GM19438 (cell line): ENCODE measurements around the gene MTRR.
A peak's percentile ranks its signal among the peaks of the same experiment; 100 is the strongest.

ENCODE experiments used
- ATAC-seq: cut with Tn5 transposase; IDR thresholded peaks from one replicate; pipeline ENCODE4 v1.9.1; 2021; ENCODE audit warnings: low read depth; ENCODE audit not compliant: unreplicated experiment

Gene MTRR

GRCh38 chr5:7856855-7857254 lies 12.1 kb upstream of the MTRR start:
- no peak for ATAC-seq

DNA sequence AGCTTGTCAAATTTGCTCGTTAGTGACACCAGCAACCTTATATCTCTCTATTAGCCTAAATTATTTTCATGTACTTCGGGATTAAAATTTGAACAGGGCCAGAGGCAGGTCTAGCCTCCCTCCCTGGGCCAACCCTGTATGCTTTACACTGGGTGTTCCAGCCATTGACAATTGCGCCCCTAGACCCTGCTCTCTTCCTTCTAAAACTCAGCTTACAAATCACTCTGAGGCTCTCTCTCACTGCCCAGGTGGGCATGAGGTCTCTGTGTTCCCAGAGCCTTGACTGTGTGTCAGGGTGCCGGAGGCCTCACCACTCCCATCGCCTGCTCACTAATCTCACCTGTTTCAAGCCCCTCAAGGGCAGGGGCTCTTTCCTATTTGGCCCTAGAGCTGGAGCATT lies 11.6 kb upstream of the MTRR start:
- no peak for ATAC-seq

GRCh38 chr5:7857926-7858632 lies 10.9 kb upstream of the MTRR start:
- ATAC-seq: no peak

- no peak for ATAC-seq
Observed at GRCh38 chr5:7866196-7866595, 2.8 kb upstream of the MTRR start.

GRCh38 chr5:7867260-7867659 lies 1.7 kb upstream of the MTRR start:
- ATAC-seq: no peak

DNA sequence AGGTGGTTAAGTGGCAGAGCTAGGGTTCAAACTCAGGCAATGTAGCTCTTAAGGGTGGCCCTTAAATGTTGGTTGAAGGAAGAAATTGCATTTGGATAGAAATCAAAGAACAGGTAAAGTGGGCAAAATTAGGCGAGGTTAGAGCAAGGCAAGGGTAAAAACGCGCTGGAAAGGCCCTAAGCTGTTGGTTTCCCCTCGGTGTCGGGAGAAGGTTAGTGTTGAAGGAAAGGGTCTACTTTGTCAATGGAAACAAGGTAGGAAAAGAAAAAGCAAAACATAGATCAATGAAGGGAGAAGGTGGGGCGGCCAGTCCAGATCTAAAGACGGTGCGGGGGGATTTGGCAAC lies 548 bp upstream of the MTRR start:
- peak; percentile 0 for ATAC-seq

DNA sequence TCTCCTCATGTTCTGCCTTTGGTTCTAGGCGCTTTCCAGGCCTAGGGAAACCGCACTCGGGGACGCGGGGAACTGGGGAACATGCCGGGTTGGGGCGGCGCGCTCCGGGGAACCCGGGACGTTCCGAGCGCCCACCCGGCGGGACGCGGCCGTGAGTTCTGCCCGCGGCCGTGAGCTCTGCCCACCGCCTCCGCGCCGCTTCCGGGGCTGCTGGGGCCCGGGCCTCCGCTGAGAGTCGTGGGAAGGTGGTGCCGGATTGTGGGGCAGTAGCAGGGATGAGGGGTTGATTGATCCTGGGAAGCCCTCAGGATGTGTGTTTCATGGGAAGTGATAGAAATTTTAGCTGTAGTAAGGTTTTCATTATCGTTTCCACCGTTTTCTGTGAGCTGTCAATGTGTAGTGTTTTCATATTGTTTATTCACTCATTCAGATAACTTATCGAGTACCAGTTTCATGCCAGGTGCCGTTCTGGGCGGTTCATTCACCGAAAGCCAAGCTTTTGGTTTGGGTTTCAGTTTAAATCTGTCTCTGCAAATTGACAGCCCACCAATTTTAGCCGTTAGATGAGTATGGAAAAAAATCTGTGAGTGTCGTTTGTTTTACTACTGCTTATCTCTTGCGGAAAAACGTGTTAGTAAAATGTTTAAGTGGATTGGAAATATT lies 657 bp downstream of the MTRR start:
- ATAC-seq: peak; percentile 26

- ATAC-seq: no peak
Observed at GRCh38 chr5:7871653-7872052, 2.7 kb downstream of the MTRR start.

- ATAC-seq: no peak
Observed at GRCh38 chr5:7872517-7873130, 3.7 kb downstream of the MTRR start.

GRCh38 chr5:7873216-7873615 lies 4.3 kb downstream of the MTRR start:
- no peak for ATAC-seq

DNA sequence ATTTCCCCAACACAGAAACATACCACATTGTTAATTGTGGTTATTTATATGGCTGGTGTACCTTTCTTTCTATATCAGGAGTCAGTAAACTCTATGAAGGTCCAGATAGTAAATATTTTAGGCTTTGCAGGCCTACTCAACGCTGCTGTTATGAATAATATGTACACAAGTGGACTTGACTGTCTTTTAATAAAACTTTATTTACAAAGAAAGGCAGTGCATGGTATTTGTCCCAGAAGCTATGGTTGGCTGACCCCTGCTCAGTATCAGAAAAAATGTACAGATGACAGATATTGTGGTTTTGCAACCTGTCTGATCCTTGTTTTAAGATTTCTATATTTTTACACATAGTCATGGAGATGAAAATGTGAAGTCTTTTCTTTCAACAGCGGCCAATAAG lies 5.7 kb downstream of the MTRR start:
- no peak for ATAC-seq

GRCh38 chr5:7875151-7875550 lies 6.2 kb downstream of the MTRR start:
- no peak for ATAC-seq

DNA sequence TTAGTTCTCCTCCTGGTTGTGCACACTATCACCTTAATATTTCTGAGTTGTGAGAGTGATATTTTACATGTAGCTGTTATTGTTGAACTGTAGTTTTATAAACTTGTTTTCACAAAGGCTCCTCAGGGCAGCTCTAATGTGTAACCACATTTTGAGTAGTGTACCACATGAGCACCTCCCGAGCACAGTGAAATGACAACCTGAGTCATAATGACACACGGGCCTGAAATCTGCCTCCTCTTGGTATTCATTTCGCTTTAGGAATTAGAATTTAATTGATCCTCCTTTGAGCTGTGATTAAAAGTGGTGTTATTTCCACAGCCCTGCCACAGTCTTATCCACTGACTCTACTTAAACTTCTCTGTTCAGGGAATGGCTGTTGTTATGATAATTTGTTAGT lies 7.9 kb downstream of the MTRR start:
- peak; percentile 39 for ATAC-seq

- no peak for ATAC-seq
Observed at GRCh38 chr5:7877851-7878250, 8.9 kb downstream of the MTRR start.

DNA sequence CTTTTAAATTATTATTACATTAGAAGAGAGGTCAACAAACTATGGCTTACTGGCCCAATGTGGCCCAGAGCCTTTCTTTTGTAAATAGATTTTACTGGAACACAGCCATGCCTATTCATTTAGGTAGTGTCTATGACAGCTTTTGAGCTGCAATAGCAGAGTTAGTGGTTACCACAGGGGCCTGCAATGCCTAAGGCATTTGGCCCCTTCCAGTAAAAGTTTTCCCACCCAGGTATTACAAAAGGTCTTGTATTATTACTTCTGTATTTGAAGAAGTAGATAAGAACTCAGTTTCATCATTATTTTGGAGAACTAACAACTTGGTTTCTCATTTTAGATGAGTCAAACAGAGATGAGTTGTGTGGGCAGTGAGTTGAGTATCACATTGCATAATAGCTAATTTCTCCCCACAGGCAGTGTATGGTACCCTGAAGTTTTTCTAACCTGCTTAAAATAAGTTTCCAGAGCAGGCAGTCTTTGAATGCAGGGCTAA lies 9.5 kb downstream of the MTRR start:
- peak; percentile 88 for ATAC-seq

DNA sequence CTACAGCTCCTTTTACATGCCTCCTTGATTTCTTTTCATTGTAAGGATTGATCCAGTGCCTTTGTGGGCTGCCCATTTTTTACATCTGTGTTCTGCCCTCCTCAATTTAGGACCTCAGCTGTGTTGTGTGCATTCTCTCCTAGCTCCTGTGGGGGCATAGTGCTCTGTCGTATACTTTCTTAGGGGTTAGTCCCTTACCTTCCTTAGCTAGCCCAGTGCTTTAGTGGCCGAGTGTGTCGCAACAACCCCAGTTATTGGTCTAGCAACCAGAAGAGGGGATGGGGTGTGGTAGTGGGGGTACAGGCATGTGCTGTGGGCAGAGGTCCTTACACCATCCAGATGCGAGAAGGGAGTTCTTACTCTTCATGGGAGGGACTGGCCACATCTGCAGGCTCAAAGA lies 12.1 kb downstream of the MTRR start:
- no peak for ATAC-seq

DNA sequence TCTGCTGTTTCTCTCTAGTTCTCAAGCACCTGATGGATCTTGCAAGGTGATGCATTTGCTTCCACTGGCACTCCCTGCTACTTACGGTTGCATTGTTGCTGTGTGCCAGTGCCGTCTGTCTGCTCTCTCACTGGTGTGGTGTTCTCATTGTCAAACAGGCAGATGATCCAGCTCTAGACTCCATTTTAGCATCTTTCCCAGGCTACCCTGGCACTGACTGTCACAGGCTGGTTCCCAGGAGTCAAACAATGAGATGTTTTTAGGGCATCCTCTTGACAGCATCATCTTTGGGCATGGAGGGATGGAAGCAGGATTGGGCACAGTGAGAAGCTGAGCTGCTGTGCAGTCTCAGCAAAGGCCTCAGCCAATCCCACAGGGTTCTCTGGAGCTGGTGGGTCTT lies 12.9 kb downstream of the MTRR start:
- no peak for ATAC-seq

DNA sequence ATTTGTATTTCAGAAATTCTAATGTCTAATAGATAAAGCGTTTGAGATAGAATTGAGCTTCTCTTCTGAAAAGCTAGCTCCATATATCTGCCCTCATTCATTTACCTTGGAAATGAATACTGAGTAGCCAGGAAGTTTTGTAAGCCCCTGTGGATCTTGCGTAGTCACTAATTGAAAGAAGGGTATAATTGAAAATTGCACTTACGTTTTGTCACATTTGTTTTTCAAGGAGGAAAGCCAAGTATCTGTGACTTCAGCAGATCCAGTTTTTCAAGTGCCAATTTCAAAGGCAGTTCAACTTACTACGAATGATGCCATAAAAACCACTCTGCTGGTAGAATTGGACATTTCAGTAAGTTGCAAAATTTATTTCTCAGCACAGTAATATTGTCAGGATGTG lies 14.0 kb downstream of the MTRR start:
- no peak for ATAC-seq

DNA sequence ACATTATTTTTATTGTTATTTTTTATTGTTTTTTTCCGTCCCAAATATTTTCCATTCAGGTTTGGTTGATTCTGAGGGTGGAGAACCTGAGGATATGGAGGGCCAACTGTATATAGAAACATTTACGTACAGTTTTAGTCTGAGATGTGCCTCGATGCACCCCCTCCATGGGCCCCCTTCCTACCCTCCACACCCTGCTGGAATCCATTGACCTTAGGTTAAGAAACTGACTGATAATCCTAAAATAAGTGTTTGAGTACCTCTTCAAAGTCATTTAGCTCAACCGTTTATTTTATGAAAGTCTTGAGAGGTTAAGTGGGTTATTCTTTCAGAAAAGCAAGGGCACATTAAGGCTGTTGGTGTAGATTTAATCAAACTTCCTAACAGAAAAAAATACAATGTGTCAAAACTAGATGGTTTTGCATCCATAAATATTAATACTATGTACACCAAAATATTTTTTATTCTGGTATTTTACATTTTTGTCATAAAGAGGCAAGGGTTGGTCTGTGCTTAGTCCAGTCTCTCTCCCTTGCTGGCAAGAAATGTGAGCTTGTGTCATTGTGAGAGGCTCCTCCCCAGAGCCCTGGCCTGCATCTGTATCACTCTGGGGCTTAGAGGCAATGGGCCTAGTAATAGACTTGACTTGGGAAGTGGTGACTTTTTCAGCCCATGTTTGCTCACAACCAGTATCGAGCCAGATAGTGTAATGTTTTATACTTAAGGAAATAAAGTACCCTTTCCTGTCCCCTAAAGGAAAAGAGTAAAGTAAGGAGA lies 15.7 kb downstream of the MTRR start:
- no peak for ATAC-seq

DNA sequence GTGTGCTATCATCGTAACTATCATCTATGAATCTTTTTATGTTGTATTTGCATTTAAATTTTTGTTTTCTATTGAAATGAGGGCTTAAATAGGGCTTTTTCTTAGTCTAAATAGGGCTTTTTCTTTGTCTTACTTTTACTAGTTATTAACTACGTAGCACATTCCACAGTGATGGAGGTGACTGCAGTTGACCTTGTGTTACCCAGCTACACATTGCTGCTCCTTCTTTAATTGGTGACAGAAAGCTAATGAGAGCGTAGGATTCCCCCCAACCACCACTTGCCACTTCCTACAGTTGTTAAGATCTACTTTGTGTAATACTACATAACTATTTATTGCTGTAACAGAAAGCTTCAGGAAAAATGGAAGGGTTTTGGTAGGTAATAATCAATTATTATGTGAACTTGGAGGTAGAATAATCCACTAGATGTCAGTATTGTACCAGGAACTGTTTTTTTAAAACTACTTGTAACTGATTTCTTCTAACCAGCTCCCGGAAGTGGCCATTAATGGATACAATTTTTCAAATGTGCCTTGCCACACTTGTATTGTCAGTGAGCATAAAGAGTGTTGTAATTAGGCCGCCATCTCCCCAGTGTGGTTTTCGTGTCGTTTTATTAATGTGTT lies 18.0 kb downstream of the MTRR start:
- ATAC-seq: no peak

DNA sequence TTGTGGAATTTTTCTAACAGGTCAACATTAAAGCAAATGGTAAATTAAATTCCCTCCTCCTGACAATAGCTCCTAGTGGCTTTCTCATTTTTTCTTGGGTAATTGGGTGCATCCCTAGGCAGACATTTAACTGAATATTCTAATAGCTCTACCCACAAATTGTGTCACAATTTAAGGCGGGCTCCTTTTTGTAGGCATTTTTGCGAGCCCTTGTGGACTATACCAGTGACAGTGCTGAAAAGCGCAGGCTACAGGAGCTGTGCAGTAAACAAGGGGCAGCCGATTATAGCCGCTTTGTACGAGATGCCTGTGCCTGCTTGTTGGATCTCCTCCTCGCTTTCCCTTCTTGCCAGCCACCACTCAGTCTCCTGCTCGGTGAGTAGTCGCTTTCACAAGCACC lies 20.0 kb downstream of the MTRR start:
- ATAC-seq: no peak
